NCI-H128 (cell line): ENCODE results near the gene CDH4.
"Not testable (repeated sequence)": the region's sequence is repeated elsewhere in the genome, so short reads cannot be mapped to it uniquely, and the experiment has no call there.

Experiments used
- DNase-seq: peaks from one replicate; lab custom pipeline; 2025; ENCODE audit not compliant: unreplicated experiment; lab: John Stamatoyannopoulos, UW

CDH4 gene

DNA sequence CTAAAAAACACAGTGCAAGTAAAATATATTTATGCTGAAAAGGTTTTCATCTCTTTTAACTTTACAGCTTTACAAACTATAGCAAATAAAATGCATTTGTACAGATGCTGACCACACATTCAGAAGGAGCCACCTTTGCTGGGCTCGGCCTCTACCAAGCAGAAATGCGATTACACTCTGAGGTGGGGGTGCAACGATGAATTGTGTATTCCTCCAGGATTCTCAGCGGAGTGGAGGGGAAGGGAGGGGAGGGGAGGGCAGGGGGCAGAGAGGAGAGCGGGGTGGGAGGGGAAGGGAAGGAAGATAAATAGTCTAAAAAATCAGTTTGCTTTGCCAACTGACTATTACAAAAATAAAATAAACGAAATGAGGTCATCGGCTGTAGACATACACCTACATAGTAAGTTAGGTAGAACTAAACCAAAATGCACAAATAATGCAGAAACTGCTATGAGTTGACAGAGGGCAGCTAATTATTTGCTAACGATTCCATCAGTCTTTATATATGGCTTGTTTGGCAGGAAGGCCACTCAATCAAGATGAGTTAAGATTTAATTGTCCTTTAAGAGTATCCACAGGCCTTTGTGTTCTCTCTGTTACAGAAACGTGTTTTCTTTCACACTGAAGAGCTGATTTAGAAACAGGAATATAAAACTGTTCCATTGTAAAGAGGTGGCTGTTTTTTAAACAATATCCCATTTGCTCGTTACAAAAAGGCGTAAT, 723.5 kb downstream of the CDH4 start:
- DNase-seq: no peak

DNA sequence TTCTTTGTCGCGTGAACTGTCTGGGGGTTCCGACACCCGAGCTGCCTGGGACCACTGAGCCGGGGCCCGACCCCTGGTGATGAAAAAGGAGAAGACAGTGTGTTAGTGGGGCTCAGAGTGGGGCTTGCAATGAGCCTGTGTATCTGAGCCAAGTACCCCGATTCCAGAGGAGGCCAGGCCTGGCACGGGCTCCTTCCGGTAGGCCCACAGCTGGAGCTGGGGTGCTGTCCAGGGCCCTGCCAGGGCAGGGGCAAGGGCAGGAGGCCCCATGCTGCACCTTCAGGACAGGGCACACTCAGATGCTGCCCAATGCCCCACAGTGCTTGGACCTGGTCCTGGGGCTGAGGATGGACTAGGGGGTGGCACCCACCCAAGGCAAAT, 724.2 kb downstream of the CDH4 start:
- DNase-seq: no peak

DNA sequence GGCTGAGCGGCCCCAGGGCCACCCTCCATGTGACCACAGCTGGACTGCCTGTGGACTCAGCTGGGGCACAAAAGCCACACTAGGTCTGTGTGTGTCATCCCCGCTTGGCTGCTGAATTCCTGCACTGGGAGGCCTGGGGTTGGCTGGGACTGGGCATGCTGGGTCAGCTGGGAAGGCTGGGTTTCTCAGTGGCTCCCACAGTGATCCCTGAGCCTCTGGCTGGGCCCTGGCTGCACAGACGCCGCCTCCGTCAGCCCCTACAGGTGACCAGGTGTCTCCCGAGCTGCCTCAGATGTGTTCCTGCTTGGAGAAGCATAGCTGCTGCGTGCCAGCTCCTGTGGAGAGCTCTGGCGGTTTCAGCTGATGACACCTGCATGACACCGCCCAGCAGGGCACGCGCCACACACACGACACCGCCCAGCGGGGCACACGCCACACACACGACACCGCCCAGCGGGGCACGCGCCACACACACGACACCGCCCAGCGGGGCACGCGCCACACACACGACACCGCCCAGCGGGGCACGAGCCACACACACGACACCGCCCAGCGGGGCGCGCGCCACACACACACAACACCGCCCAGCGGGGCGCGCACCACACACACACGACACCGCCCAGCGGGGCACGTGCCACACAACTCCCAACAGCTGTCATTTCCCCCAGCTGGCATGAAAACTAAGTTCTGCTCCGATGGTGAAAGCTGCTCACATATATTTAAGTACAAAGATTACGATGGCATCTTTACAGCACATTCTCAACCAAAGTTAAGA, 724.8 kb downstream of the CDH4 start:
- peak; percentile 77 for DNase-seq

DNA sequence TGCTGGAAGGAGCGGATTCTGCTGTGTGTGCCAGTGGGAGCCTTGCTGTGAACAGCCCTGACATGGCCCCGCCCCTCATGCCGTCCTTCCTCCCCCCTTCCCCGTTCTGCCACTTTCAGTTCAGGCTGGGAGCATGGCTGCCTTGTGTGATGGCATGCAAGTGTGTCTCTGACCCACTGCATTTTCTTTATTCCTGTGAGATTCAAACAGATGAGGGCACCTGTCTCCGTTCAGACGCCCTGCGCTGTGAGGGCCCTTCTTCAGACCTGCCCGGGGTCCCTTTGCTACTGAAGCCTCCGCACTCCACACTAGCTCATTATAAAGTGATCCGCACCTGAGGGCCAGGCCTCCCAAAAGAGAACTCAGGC, 725.3 kb downstream of the CDH4 start:
- DNase-seq: no peak

DNA sequence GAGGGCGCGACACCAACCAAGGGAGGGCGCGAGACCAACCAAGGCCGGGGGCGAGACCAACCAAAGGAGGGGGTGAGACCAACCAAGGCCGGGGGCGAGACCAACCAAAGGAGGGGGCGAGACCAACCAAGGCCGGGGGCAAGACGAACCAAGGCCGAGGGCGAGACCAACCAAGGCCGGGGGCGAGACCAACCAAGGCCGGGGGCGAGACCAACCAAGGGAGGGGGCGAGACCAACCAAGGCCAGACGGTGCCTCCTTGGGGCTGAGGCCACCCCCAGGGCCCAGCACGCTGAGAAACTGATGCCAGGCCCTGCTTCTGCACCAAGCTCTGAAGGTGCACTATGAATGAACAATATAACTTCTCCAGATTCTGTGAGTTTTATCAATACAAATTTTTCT, 726.4 kb downstream of the CDH4 start:
- DNase-seq: no peak

DNA sequence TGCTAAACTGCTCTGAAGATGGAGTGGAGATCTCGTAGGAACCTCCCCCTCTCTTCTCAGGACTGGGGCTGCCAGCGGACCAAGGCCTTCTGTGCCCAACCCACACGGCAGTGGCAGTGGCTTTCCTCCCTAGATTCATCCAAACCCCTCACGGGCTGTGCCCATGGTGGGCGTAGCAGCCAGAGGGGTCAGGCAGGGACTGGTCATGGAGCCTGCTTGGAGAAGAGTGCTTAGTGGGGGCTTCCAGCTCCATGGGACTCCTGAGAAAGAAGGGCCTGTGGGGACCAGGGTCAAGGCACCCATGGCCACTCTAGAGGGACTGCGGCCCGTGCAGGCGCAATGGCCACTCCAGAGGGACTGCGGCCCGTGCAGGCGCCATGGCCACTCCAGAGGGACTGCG, 727.0 kb downstream of the CDH4 start:
- no peak for DNase-seq

DNA sequence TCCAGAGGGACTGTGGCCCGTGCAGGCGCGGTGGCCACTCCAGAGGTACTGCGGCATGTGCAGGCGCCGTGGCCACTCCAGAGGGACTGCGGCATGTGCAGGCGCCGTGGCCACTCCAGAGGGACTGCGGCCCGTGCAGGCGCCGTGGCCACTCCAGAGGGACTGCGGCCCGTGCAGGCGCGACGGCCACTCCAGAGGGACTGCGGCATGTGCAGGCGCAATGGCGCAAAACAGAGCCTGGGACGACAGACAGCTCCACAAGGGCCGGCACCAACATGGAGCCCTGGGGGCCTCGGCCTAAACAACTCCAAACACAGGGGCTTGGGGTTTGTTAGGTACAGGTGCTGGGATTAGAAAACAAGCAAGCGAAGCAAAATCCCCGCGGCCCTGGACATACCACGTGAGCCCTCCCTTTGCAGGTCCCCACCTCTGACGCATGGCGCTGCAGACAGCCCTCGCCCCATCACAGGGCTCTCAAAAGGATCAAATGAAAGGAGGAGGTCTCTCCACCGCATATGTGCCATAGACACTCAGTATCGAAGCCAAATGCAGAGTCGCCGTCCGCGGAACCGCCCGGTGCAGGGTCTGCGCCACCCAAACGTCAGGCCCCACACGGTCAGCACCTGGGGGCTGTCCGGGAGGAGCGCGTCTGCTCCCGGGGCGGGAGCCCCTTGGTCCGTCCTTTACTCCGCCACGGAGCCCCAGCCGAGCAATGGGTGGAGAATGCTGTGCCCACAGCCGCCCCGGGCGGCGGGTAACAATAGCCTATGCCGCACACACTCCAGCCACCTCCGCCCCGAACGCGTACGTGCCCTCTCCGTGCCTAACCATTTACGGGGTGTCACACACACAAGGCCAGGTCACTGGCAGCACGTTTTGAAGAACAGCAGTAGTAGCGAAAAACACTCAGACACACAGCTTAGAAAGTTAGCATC, 727.9 kb downstream of the CDH4 start:
- DNase-seq: no peak

DNA sequence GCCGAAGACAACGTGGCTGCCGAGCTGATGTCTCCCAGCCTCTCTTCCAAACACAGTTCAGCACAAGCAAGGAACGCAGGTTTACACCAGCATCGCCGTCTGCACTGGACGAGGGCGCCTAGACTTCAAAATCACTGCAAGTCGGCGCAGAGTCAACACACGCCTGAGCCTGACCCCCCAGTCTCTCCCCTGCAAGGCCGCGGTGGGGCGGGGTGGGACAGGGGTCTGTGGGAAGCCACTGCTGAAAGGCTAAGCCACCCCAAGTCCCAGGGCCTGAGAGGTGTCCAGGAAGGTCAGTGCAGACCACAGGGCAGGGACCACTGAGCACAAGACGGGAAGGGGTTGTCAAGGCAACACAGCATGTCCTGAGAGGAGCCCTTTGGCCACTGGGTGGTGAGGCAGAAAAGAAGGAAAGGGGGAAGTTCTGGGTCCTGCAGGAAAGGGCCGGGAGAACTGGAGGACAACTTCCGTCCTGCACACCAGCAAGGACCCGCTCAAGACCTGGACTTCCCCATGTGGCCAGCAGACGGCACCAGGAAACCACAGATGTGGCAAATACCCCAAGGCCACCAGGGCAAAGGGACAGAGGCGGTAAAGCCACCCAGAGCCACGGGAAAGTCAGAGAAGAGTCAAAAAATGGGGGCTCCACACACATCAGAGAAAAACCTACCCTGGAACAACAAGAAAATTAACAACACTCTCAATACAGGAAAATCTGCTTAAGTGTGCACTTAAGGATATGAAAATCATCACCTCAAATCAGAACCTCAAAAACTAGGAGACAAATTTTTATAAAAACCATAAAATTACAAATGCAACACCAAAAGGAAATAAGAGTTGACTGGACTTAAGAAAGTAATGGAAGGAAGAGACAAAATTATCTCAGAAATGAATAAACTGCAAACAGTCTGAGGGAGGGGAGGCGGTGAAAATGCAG, 728.9 kb downstream of the CDH4 start:
- no peak for DNase-seq

DNA sequence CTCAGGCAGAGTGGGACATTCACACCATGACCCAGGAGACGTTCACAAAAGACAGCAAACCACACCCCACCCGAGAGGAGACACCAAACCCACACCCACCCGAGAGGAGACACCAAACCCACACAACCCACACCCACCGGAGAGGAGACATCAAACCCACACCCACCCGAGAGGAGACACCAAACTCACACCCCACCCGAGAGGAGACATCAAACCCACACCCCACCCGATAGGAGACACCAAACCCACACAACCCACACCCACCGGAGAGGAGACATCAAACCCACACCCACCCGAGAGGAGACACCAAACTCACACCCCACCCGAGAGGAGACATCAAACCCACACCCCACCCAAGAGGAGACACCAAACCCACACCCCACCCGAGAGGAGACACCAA, 729.6 kb downstream of the CDH4 start:
- not testable (repeated sequence) for DNase-seq

DNA sequence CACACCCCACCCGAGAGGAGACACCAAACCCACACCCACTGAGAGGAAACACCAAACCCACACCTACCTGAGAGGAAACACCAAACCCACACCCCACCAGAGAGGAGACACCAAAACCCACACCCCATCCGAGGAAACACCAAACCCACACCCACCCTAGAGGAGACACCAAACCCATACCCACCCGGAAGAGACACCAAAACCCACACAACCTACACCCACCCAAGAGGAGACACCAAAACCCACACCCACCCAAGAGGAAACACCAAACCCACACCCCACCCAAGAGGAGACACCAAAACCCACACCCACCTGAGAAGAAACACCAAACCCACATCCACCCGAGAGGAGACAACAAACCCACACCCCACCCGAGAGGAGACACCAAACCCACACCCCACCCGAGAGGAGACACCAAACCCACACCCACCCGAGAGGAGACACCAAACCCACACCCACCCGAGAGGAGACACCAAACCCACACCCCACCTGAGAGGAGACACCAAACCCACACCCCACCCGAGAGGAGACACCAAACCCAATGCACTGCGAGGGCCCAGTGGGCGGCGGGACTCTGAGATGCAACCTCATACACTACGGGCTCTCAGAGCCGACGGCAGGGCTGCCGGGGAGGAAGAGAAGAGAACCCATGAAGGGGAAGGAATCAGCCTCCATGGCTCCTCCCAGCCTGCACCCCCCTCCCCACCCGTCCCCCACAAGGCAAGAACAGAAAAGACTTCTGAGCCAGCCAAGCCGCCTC, 730.3 kb downstream of the CDH4 start:
- no peak for DNase-seq

DNA sequence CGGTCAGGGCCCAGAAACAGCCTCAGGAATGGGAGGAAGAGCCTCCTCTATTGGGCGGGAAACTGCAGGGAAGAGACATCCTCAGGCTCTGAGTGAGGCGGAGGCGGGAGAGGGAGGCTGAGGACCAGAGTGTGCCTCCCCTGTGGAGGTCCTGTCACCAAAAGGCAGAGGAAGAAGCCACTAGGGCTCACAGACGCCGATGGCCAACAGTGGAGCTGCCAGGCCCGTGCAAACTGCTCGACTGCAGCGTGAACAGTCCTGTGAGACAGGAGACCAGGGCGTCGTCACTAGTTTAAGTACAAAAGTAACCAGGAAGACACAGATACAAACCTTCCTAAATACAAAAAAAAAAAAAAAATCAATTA, 730.9 kb downstream of the CDH4 start:
- no peak for DNase-seq

DNA sequence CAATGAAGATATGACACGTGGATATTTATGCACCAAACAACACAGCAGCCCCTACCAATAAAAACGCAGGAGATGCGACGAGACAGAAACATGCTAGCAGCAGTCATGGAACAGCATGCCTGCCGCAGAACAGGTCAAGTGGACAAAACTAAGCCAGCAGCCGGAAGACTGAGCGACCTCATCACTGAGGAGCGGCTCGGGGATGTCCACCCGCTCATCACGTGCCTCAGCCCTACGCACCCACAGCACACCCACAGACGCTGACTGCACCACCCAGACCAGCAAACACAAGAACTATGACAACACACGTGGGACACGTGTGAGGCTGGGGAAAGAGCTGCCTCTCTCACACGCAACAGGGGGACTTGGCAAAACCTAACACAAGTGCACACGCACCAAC, 731.9 kb downstream of the CDH4 start:
- no peak for DNase-seq

DNA sequence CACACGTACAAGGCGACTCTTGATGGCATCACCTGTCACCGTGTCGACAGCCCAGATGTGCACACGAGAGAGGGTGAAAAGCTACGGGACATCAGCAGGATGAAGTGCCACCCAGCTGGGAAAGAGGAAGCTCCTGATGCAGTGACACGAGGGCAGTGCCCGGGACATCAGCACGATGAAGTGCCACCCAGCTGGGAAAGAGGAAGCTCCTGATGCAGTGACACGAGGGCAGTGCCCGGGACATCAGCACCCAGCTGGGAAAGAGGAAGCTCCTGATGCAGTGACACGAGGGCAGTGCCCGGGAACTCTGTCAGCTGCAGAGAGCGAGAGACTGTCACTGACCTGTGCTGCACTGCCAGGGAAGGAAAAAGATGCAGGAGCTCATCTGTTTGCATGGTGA, 732.4 kb downstream of the CDH4 start:
- not testable (repeated sequence) for DNase-seq

DNA sequence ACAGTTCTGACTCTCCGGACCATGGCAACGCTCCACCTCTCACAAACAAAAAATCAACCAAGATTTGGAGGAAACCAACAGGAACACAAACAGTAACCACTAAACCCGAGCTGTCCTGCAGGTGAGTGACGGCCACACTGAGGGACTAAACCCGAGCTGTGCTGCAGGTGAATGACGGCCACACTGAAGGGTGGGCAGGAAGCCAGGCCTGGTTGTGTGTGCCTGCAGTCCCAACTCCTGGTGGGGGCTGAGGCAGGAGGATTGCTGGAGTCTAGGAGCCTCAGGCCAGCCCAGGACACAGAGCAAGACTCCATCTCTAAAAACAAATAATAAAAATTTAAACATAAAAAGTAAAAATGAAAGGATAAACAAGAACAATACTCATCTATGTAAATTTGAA, 733.0 kb downstream of the CDH4 start:
- no peak for DNase-seq

DNA sequence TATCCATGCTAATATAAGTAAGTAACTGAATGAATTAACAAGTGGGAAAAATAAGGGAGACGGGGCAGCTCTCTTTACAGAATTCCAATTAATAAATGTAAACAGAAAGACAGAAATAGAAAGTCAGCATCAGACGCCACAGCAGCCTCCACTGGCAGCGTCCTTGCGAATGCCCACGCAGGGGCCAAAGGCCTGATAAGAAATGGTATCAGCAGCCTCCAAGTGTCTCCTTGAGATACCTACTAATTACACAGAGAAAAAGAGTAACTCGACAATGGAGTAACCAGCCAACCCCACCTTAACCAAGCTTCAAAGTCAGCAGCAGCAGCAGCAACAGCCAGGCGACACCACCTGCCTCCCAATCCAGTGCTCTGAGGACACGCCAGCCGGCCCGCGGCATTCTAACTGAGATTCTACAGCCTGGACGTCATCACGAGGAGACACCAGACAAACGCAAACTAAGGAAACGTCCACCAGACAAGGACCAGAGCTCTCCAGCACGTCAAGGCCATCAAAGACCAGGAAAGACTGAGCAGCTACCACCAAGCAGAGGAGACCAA, 734.8 kb downstream of the CDH4 start:
- no peak for DNase-seq

DNA sequence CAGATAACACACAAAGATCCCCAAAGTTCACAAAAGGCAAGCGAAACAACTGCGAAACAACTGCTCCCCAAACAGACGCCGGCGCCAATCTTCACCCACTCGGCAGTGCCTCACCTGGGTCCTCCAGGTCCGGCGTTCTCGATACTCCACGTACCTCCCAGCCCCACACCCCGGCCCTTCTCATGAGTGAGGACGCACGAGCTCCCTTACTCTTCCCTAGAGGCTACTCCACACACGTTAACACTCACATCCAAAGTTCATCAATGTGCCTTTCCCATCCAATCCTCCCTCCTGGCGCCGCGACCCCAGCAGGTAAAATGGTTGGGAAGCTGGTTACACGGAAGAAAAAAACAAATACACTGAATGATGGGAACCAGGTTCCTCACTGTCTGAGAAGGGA, 736.6 kb downstream of the CDH4 start:
- DNase-seq: no peak

DNA sequence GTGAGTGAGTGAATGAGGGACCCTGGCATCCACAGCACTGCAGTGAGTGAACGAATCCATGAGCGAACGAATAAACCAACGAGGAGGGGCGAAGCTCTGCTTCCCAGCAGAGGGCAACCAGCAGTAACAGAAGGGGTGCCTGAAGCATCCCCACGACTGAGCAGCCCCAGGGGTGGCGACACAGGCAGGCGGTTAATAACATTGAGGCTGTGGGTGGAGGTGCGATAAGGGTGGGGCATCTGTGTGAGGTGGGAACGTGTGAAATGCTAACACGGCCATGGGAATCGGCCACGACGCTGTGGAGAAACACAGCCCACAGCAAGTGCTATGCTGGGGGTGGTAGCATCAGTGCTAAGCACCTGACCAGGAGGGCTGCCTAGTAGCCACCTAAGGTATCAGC, 737.7 kb downstream of the CDH4 start:
- no peak for DNase-seq
